HL-60 (cell line): ENCODE results near the gene NALCN.

Source experiments
- GABPA ChIP-seq: IDR thresholded peaks from 2 replicates; pipeline ENCODE4 v1.6.1; 2012; ENCODE audit warnings: low read depth
- POLR2AphosphoS5 ChIP-seq: IDR thresholded peaks from 2 replicates; pipeline ENCODE4 v1.6.1; 2012; ENCODE audit warnings: low read depth
- TF ChIP-seq, protein P1 (sequence below): IDR thresholded peaks from one replicate; pipeline ENCODE4 v1.5.1; 2011; ENCODE audit warnings: low read length, control low read depth, inconsistent platforms; ENCODE audit not compliant: insufficient read depth
- TF ChIP-seq, protein P2 (sequence below): IDR thresholded peaks from 2 replicates; pipeline ENCODE4 v1.6.1; 2012; ENCODE audit warnings: low read depth; ENCODE audit not compliant: insufficient replicate concordance

DNA sequence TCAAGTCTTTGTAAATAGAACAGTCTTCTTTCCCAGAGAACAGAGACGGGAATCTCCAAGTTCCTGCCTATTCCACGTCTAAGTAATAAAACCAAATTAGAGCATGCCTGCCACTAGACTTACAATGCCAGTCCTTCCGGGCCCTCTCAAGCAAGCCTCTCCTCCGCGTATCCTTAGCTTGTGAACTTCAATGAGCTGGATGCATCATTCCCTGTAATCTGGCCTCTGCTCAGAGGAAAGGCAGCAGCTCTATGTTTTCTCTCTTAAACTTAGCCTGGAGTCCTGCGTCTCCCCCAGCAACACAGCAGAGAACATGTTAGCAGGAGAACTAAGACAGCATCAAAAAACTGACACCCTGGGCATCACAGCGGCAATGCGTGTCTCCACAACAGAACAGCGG is 8.2 kb downstream of the NALCN start:
- TF ChIP-seq, protein P1, sequence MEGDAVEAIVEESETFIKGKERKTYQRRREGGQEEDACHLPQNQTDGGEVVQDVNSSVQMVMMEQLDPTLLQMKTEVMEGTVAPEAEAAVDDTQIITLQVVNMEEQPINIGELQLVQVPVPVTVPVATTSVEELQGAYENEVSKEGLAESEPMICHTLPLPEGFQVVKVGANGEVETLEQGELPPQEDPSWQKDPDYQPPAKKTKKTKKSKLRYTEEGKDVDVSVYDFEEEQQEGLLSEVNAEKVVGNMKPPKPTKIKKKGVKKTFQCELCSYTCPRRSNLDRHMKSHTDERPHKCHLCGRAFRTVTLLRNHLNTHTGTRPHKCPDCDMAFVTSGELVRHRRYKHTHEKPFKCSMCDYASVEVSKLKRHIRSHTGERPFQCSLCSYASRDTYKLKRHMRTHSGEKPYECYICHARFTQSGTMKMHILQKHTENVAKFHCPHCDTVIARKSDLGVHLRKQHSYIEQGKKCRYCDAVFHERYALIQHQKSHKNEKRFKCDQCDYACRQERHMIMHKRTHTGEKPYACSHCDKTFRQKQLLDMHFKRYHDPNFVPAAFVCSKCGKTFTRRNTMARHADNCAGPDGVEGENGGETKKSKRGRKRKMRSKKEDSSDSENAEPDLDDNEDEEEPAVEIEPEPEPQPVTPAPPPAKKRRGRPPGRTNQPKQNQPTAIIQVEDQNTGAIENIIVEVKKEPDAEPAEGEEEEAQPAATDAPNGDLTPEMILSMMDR, result no peak
- TF ChIP-seq, protein P2, sequence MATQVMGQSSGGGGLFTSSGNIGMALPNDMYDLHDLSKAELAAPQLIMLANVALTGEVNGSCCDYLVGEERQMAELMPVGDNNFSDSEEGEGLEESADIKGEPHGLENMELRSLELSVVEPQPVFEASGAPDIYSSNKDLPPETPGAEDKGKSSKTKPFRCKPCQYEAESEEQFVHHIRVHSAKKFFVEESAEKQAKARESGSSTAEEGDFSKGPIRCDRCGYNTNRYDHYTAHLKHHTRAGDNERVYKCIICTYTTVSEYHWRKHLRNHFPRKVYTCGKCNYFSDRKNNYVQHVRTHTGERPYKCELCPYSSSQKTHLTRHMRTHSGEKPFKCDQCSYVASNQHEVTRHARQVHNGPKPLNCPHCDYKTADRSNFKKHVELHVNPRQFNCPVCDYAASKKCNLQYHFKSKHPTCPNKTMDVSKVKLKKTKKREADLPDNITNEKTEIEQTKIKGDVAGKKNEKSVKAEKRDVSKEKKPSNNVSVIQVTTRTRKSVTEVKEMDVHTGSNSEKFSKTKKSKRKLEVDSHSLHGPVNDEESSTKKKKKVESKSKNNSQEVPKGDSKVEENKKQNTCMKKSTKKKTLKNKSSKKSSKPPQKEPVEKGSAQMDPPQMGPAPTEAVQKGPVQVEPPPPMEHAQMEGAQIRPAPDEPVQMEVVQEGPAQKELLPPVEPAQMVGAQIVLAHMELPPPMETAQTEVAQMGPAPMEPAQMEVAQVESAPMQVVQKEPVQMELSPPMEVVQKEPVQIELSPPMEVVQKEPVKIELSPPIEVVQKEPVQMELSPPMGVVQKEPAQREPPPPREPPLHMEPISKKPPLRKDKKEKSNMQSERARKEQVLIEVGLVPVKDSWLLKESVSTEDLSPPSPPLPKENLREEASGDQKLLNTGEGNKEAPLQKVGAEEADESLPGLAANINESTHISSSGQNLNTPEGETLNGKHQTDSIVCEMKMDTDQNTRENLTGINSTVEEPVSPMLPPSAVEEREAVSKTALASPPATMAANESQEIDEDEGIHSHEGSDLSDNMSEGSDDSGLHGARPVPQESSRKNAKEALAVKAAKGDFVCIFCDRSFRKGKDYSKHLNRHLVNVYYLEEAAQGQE, result no peak
- TF ChIP-seq POLR2AphosphoS5 (no peak), GABPA (no peak)
